Left lobe of liver (tissue), 2 donors: ENCODE data around the gene YJU2. TPM values are rescaled to one million over a fixed set of nuclear protein-coding genes. Genes with fewer than 3 reads are reported as not detected.
A peak's percentile ranks its signal among the peaks of the same experiment; 100 is the strongest.

Experiments
- ATAC-seq: fragments of 200-7000 bp; cut with Tn5 transposase; one replicate; pipeline ENCODE4 v1.9.1; 2020; ENCODE audit warnings: mild to moderate bottlenecking, moderate library complexity
- DNase-seq: peaks from one replicate; pipeline ENCODE4 v3.0.0-alpha.2; 2020; ENCODE audit warnings: low spot score
- total RNA-seq: library from RNA; stranded (reverse); gene quantifications from one replicate; pipeline ENCODE4 v1.2.1, GENCODE V29; 2021
- donor health status: DM: no; HTN: no; CAD: no; lungs with moderate emphysema.
- donor health status: DM: no; HTN: yes; CAD: no.

YJU2 gene
- total RNA-seq, 1 donor from 2014 or later = 8.1 TPM

DNA sequence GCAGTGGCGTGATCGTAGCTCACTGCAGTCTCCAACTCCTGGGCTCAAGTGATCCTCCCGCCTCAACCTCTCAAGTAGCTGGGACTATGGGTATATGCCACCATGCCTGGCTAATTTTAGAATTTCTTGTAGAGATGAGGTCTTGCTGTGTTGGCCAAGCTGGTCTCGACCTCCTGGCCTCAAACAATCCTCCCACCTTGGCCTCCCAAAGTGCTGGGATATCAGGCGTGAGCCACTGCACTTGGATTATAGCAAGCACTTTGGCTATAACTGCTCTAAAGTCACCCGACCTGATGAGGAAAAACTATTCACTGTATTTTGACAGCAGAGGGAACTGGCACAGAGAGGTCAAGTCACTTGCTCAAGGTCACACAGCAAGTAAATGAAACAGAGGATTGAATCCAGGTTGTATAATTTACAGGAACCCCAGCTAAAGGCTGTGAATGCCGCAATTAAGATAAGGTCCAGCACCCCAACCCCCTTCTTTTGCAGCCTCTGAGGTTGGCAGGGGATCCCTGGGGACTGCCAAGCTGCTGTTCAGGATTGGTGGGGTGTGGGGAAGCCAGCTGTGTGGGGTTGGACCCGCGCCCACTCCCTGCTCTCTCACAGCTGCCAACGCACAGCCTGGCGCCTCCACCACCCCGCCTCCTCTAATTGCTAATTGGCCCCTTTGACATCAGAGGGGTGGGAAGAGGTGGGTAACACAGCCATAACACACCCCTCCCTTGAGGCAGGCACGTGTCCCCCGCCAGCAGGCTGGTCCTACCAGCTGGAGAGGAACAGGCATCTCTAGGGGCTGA lies 49.3 kb downstream of the YJU2 start:
- ATAC-seq (no peak), DNase-seq (no peak)

DNA sequence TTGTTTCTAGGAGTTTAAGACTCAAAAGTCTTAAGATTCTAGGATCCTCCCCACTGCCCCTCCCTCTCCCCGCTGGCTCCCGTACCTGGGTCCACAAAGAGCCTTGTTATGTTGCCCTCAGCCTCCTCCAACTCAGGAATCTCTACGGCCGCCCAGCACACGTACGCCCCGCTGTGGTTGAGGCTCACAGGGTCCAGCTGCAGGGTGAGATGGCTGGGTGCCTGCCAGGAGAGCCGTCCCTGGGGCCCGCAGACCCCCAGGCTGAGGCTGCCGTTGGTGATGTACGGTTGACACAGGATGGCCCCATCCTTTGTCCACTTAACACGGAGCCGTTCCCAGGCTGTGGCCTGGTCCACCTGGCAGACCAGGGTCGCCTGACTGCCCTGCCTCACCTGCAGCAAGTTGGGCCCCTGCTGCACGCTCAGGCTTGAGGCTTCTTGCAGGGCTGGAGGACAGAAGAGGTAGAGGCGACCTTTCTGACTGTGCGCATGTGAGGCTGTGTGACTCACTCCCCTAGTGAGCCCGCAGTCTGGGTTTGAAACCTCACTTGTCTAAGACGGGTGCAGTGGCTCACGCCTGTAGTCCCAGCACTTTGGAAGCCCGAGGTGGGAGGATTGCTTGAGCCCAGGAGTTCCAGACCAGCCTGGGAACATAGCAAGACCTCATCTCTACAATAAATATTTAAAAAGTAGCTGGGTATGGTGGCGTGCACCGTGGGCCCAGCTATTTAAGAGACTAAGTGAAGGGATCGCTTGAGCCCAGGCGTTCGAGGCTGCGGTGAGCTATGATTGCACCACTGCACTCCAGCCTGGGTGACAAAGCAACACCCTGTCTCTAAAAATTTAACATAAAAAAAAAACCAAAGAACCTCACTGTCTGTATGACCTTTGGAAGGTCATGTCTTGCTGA lies 51.3 kb downstream of the YJU2 start:
- ATAC-seq (no peak), DNase-seq (no peak)

- no peak for ATAC-seq
- DNase-seq = no peak
These were observed 52.1 kb downstream of the YJU2 start for GRCh38 chr19:4298810-4299550.

DNA sequence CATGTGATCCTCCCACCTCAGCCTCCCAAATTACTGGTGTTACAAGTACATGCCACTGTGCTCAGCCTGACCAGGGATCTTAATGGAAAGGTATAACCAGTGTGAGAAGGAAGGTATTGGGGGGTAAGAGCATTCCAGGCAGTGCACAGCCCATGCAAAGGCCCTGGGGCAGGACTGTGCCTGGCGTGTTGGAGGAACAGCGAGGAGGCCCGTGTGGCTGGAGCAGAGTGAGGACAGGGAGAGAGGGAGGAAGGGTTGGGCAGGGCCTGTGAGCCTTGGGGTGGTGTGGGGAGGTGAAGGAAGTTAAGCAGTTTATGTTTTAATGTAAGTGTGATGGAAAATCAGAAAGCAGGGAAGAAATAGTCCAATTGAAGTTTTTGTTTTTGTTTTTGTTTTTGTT lies 53.7 kb downstream of the YJU2 start:
- DNase-seq (no peak), ATAC-seq (no peak)

GRCh38 chr19:4301590-4302242 lies 54.8 kb downstream of the YJU2 start:
- ATAC-seq (no peak), DNase-seq (no peak)

- DNase-seq (no peak), ATAC-seq (no peak)
These were observed 55.4 kb downstream of the YJU2 start, which contains the start of gene TMIGD2 for GRCh38 chr19:4302243-4302640. Gene TMIGD2, minus strand, starts transcription at chr19:4302389. Its CDS starts 4 bp downstream, at chr19:4302385.

GRCh38 chr19:4303819-4304537 lies 57.1 kb downstream of the YJU2 start:
- no peak for ATAC-seq

DNA sequence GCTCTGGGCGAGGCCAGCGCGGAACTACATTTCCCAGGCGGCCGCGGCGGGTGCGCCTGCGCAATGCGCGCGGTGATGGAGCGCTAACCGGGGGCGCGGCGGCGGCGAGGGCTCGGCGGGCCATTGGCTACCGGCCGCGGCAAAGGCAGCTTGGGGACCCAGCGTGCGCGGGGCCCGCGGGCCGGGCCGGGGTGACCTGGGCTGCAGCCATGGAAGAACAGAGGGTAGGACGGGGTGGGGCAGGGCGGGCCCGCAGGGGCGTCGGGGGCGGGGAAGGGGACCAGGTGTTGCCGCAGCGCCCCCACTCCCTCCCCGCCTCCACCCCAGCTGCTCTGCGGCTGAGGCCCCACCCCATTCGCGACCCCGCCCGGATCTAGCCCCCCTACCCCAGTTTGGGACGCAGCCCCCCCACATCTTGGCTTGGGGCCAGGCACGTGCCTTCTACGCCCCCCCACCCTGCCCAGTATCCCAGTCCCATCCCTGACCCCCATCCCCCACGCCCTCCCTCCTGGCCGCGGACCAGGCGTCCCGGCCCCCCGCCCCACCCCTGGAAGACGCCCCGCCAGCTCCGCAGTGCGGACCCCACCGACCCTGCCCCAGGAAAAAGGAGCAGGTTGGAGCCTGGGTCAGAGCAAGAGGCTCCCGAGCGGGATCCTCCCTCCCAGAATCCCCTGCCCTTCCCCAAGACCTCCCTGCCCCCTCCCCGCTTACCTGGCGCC lies 57.8 kb downstream of the YJU2 start, which contains the start of gene FSD1:
Gene FSD1 (plus strand): TSS at position 61 of the 719 bp plus-strand sequence. CDS start 149 bp downstream, at position 210.
- DNase-seq (no peak), ATAC-seq (peak; percentile 21)

More at GRCh38 chr19:4303819-4304537, 57.1 kb downstream of the YJU2 start:
- no peak for DNase-seq

GRCh38 chr19:4305257-4305612 lies 58.4 kb downstream of the YJU2 start:
- DNase-seq (no peak), ATAC-seq (no peak)

- no peak for ATAC-seq
These were observed 58.8 kb downstream of the YJU2 start for GRCh38 chr19:4305659-4306058.

DNA sequence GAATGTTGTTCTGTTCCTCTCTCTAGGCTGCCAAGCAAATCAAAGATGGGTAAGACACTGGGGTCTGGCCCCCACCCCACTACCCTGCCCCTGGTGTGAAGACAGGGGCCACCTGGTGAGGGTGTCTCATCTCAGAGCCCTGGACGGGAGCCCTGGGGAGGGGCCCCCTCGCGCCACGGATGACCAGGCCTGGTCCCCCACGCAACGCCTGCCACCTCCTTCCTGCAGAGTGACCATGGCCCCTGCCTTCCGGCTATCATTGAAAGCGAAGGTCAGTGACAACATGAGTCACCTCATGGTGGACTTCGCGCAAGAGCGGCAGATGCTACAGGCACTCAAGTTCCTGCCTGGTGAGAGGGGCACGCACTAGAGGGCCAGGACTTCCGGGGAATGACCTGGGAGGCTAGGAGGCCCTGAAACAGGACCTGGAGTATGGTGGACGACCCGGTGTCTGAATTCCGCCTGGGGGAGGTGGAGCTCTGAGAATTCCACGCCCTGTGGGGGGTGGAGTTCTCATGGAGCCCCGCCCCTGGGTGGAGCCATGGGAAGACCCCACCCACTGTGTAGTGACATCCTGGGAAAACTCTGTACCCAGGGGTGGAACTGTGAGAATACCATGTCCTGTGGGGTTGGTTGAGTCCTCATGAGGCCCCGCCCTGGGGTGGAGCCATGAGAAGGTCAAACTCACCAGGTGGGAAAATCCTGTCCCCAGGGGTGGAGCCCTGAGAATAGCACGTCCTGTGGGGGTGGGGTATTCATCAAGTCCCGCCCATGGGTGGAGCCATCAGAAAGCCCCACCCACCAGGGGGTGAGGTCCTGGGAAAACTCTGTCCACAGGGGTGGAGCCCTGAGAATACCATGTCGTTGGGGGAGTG lies 63.6 kb downstream of the YJU2 start:
- no peak for ATAC-seq
- no peak for DNase-seq

More at GRCh38 chr19:4305659-4306058, 58.8 kb downstream of the YJU2 start:
- no peak for DNase-seq

DNA sequence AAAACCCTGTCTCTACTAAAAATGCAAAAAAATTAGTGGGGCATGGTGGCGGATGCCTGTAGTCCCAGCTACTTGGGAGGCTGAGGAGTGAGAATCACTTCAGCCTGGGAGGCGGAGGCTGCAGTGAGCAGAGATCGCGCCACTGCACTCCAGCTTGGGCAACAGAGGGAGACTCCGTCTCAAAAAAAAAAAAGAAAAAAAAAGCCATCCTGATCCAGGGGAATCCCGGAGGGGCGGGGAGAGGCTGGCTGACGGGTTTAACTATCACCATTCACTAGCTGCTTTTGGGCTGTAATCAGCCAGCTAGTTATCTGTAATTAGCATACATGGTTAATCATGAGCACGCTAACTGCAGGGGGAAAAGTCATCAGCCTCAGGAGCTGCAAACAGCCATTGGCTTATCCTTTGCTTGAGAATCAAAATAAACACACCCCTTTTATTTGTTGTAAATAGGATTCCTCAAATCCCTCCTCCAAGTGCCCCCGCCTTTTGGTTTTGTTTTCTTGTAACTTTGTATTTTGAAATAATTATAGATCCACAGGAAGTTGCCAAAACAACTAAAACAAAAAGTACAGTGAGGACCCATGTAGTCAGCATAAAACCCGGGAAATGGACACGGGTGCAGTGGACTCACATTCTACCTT lies 67.1 kb downstream of the YJU2 start:
- peak; percentile 81 for ATAC-seq

GRCh38 chr19:4316956-4317355 lies 70.1 kb downstream of the YJU2 start:
- ATAC-seq = no peak
- DNase-seq = no peak

More for the DNA sequence above, 67.1 kb downstream of the YJU2 start:
- DNase-seq = no peak

DNA sequence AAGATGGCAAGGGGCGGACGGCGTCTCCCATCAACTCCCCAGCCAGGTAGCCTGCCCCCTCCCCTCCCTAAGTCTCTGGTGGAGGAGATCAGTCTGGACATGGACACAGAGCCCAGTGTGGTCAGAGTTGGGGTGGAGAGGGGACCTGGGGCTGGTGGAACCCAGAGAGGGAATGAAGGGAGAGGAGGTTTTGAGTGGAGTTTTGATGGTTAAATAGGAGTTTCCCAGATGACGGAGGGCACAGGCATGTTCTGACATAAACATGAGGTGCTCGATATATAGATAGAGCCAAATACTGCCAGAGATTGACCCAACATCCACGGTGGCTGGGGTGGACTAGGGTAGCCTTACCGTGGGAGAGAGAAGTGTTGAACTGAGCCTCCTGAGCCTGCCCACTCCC lies 71.6 kb downstream of the YJU2 start:
- no peak for DNase-seq
- ATAC-seq = no peak
